RWPE1 (cell line): Measurements from ENCODE around the gene TLE4.
"Not testable (repeated sequence)": the region's sequence is repeated elsewhere in the genome, so short reads cannot be mapped to it uniquely, and the experiment has no call there.

Experiments
- CTCF ChIA-PET: fragments of 350-600 bp; sonication (Branson Sonifier 250); formaldehyde crosslinking; extraction: SDS; loops from one replicate; lab custom pipeline; 2021; lab: Yijun Ruan, JAX
- POLR2A ChIA-PET: fragments of 400-600 bp; formaldehyde crosslinking; extraction: SDS; loops from one replicate; lab custom pipeline; 2020; ENCODE audit warnings: antibody characterized with exemption; ENCODE audit not compliant: low non-redundant PET; lab: Yijun Ruan, JAX
- DNase-seq: peaks from one replicate; pipeline ENCODE4 v3.0.0; 2012; ENCODE audit warnings: low spot score
- H3K27ac ChIP-seq: fragments of 450-650 bp; 2 replicates; pipeline ENCODE4 v1.5.1; 2017
- CTCF ChIP-seq: fragments of 450-650 bp; conservative IDR thresholded peaks from 2 replicates; pipeline ENCODE4 v1.5.1; 2017; ENCODE audit warnings: low read depth, mild to moderate bottlenecking

The TLE4 gene

GRCh38 chr9:79592726-79593493, 21.1 kb downstream of the TLE4 start:
- TF ChIP-seq CTCF, result no peak
- H3K27ac ChIP-seq, result no peak overlapping the region
- ChIA-PET CTCF (no interaction called here), POLR2A (no interaction called here)
- DNase-seq, result no peak

GRCh38 chr9:79598562-79599345, 27.0 kb downstream of the TLE4 start:
- no peak for TF ChIP-seq CTCF
- CTCF ChIA-PET, result no interaction called here
- DNase-seq, result no peak
- H3K27ac ChIP-seq, result no peak overlapping the region
- POLR2A ChIA-PET, result no interaction called here

DNA sequence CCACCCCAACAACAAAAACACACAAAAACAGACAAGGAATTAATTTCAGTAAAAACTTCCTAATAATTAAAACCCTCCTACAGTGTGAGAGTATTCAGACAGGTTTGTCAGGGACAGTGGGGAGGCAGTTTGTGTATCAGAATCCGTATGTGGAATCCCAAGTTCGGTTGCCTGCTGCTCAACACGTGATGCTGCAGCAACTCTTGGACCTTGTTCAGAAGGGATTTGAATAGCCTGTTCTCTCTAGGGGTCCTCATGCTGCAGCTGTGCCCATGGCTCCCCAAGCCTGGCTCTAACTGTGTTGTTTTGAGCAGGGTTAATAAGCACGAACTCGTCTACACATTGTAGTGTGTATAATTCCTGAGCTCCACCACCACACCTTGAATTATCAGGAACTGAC, 28.7 kb downstream of the TLE4 start:
- CTCF ChIA-PET, result no interaction called here
- POLR2A ChIA-PET, result no interaction called here
- TF ChIP-seq CTCF, result no peak
- DNase-seq, result no peak
- no peak overlapping the region for H3K27ac ChIP-seq

- ChIA-PET POLR2A (no interaction called here), CTCF (no interaction called here)
- no peak for DNase-seq
- no peak for TF ChIP-seq CTCF
- H3K27ac ChIP-seq, result no peak overlapping the region
Observed at GRCh38 chr9:79603222-79603920, 31.6 kb downstream of the TLE4 start.

DNA sequence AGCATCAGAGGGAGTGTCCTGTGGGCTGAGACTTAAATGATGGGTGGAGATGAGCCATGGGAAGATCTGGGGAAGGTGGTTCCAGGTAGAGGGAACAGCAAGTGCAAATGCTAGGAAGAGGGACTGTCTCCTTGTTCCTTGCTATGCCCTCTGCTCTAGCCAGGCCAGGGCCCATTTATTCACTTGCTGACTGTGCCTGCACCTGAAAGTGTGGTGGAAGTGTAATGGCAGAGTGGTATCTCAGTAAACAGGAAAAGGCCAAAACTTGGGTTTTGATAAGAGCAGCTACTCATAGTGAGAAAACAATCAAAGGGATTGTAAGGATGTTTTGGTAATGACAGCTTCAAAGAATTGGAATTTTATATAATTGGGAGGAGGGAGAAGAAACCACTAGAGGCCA, 32.4 kb downstream of the TLE4 start:
- H3K27ac ChIP-seq, result no peak overlapping the region
- POLR2A ChIA-PET, result no interaction called here
- CTCF ChIA-PET, result no interaction called here
- TF ChIP-seq CTCF, result no peak
- no peak for DNase-seq

GRCh38 chr9:79604921-79605562, 33.3 kb downstream of the TLE4 start:
- TF ChIP-seq CTCF, result no peak
- CTCF ChIA-PET, result interaction anchor here (0.6 kb wide), 1 partner anchor 1135 kb away, joined by 3 read pairs; no protein-coding TSS in a partner anchor
- no peak for DNase-seq
- no peak overlapping the region for H3K27ac ChIP-seq
- POLR2A ChIA-PET, result no interaction called here

- POLR2A ChIA-PET, H3K27ac ChIP-seq, DNase-seq: not testable (repeated sequence)
- CTCF ChIA-PET, result interaction anchor here (0.6 kb wide), 1 partner anchor 167 kb away, joined by 3 read pairs; no protein-coding TSS in a partner anchor
Observed at GRCh38 chr9:79606529-79606928, 34.8 kb downstream of the TLE4 start.
